MCF 10A (cell line): ENCODE measurements around the gene ERBB2. TPM values are rescaled to one million over a fixed set of nuclear protein-coding genes. Genes with fewer than 3 reads are reported as not detected.

Experiments
- BruUV-seq: library from RNA; stranded (reverse); fragments of 400-500 nt; replicated peaks from 2 replicates; lab custom pipeline; 2021; lab: Mats Ljungman, UMichigan
- CTCF ChIA-PET: fragments of 300-600 bp; sonication (Branson Sonifier 250); formaldehyde crosslinking; extraction: SDS; loops from one replicate; lab custom pipeline; 2021; ENCODE audit warnings: antibody characterized with exemption, inconsistent platforms; lab: Yijun Ruan, JAX
- POLR2A ChIA-PET: fragments of 300-600, 350-650 bp; sonication (Branson Sonifier 250); formaldehyde crosslinking; extraction: SDS; loops from one replicate; lab custom pipeline; 2020; ENCODE audit warnings: antibody characterized with exemption, inconsistent platforms; lab: Yijun Ruan, JAX
- DNase-seq: peaks from one replicate; pipeline ENCODE4 v3.0.0-alpha.2; 2018; ENCODE audit not compliant: unreplicated experiment
- H3K27ac Mint-ChIP-seq: one replicate; pipeline ENCODE4 v1.8.0; 2022; ENCODE audit warnings: mild to moderate bottlenecking, low read depth, mixed read lengths; ENCODE audit not compliant: unreplicated experiment
- H3K27me3 Mint-ChIP-seq: one replicate; pipeline ENCODE4 v1.8.0; 2022; ENCODE audit warnings: mixed read lengths; ENCODE audit not compliant: insufficient read depth, unreplicated experiment
- H3K36me3 Mint-ChIP-seq: one replicate; pipeline ENCODE4 v1.8.0; 2022; ENCODE audit warnings: mild to moderate bottlenecking, moderate library complexity, mixed read lengths; ENCODE audit not compliant: insufficient read depth, unreplicated experiment
- H3K4me1 Mint-ChIP-seq: one replicate; pipeline ENCODE4 v1.8.0; 2022; ENCODE audit warnings: mixed read lengths; ENCODE audit not compliant: insufficient read depth, unreplicated experiment
- H3K4me3 Mint-ChIP-seq: one replicate; pipeline ENCODE4 v1.8.0; 2022; ENCODE audit warnings: mild to moderate bottlenecking, moderate library complexity, mixed read lengths; ENCODE audit not compliant: unreplicated experiment
- H3K9me3 Mint-ChIP-seq: one replicate; pipeline ENCODE4 v1.8.0; 2022; ENCODE audit warnings: mixed read lengths; ENCODE audit not compliant: unreplicated experiment
- CTCF ChIP-seq: fragments of 200-600 bp; IDR thresholded peaks from one replicate; pipeline ENCODE4 v1.8.0; 2022; ENCODE audit warnings: antibody characterized with exemption, mild to moderate bottlenecking; ENCODE audit not compliant: unreplicated experiment
- intact Hi-C: fragments of 100-400 bp; cut with micrococcal nuclease; formaldehyde crosslinking; loops from 2 replicates; pipeline ENCODE4 v1.14.1; 2022
- total RNA-seq: library from RNA; stranded (reverse); gene quantifications from 2 replicates; pipeline ENCODE4 v1.2.3, GENCODE V29; 2022

Gene ERBB2
- total RNA-seq, 1 experiment from 2014 or later: 33.7 TPM

- BruUV-seq: no TSS peak
- CTCF ChIA-PET: interaction anchor here (0.6 to 1.6 kb wide), 4 partner anchors 13 to 236 kb away, joined by 3 to 5 read pairs (median 4); no protein-coding TSS in a partner anchor
These were observed 15.3 kb upstream of the ERBB2 start for GRCh38 chr17:39684369-39685192.

GRCh38 chr17:39687101-39687545, 12.7 kb upstream of the ERBB2 start:
- Mint-ChIP-seq H3K4me3 (peak overlapping the region; percentile 79), H3K9me3 (no peaks in the 10 kb centered on the region), H3K27ac (peak overlapping the region; percentile 95), H3K4me1 (peaks cover 14% of the 10 kb centered on the region), H3K27me3 (no peaks in the 10 kb centered on the region), H3K36me3 (peaks cover 11% of the 10 kb centered on the region)
- DNase-seq: no peak
- no peak for TF ChIP-seq CTCF
- CTCF ChIA-PET: interaction anchor here (0.6 to 1.1 kb wide), 3 partner anchors 13 to 66 kb away, joined by 3 read pairs; partner anchors contain the start of gene ERBB2
- POLR2A ChIA-PET: interaction anchor here (0.9 to 4.1 kb wide), 8 partner anchors 13 to 83 kb away, joined by 3 to 68 read pairs (median 11); partner anchors contain the start of genes ERBB2, MIEN1 and STARD3
- BruUV-seq: TSS peak; percentile 74
- intact Hi-C loops: loop anchor here (5.0 kb wide), 2 partner anchors 50 to 55 kb away; partner anchors contain the start of gene STARD3

More at GRCh38 chr17:39684369-39685192, 15.3 kb upstream of the ERBB2 start:
- no peak for TF ChIP-seq CTCF
- H3K27ac Mint-ChIP-seq: no peak overlapping the region
- peaks cover 14% of the 10 kb centered on the region for H3K4me1 Mint-ChIP-seq
- H3K27me3 Mint-ChIP-seq: no peaks in the 10 kb centered on the region
- no peak overlapping the region for H3K4me3 Mint-ChIP-seq
- intact Hi-C loops: loop anchor here (5.0 kb wide), 2 partner anchors 47 to 58 kb away; partner anchors contain the start of gene STARD3
- no peaks in the 10 kb centered on the region for H3K9me3 Mint-ChIP-seq
- H3K36me3 Mint-ChIP-seq: peaks cover 11% of the 10 kb centered on the region
- POLR2A ChIA-PET: interaction anchor here (1.3 kb wide), 1 partner anchor 29 kb away, joined by 4 read pairs; no protein-coding TSS in a partner anchor
- no peak for DNase-seq

DNA sequence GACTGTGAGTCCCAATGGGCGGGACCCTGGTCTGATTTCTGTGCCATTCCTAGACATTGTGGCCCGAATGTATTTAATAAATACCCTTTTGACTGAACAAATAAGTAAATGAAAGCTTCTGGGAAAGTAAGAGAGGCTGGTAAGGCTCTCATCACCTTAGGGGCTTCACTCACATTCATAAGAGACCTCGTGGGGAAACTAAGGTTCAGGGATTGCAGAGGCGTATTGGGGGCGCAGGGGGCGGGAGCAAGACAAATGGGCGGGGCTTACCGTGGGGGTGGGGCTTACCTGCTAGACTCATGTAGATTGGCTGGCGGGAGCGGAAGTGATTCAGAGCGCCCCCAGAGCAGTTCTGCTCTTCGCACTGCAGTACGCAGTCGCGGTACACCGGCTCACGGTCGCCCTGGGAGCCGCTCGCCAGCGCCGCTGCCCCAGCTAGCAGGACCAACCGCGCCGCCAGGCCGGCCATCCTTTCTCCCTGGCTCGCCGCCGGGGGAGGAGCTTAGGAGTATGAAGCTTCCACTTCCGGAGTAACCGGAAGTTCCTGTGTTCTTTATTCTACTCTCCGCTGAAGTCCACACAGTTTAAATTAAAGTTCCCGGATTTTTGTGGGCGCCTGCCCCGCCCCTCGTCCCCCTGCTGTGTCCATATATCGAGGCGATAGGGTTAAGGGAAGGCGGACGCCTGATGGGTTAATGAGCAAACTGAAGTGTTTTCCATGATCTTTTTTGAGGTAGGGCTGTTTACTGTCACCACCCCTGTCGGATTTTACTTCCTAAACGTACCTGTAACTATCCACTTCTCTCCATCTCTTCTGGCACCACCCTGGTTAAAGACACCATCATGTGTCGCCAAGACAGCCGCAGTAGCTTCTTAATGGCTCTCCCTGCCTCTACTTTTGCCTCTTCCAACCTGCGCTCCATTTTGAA, 12.1 kb upstream of the ERBB2 start, which contains the start of gene PGAP3:
Gene PGAP3 (minus strand): TSS at position 512 of the 929 bp plus-strand sequence. CDS start 43 bp downstream, at position 469.
- H3K9me3 Mint-ChIP-seq: no peaks in the 10 kb centered on the region
- ChIA-PET POLR2A (interaction anchor here (0.6 to 4.1 kb wide), 23 partner anchors 9 to 488 kb away, joined by 3 to 68 read pairs (median 4); partner anchors contain the start of genes ERBB2, MIEN1, RPL19 and STARD3), CTCF (interaction anchor here (0.5 to 1.0 kb wide), 5 partner anchors 12 to 301 kb away, joined by 3 to 4 read pairs (median 3); partner anchors contain the start of gene ERBB2)
- TSS peak; percentile 90 for BruUV-seq
- peaks cover 14% of the 10 kb centered on the region for H3K4me1 Mint-ChIP-seq
- peak; percentile 92 for DNase-seq
- H3K27ac Mint-ChIP-seq: peak within 1 kb of the TSS; percentile 95
- peak within 1 kb of the TSS; percentile 79 for H3K4me3 Mint-ChIP-seq
- H3K27me3 Mint-ChIP-seq: no peaks in the 10 kb centered on the region
- intact Hi-C loops: loop anchor here (5.0 kb wide), 2 partner anchors 51 to 54 kb away; partner anchors contain the start of gene STARD3
- H3K36me3 Mint-ChIP-seq: peaks cover 11% of the 10 kb centered on the region
- no peak for TF ChIP-seq CTCF
